ENCODE results near the gene PI4KB.
"Not testable (repeated sequence)": the region's sequence is repeated elsewhere in the genome, so short reads cannot be mapped to it uniquely, and the experiment has no call there.

Gene PI4KB

GRCh38 chr1:151284013-151284577 lies 43.1 kb downstream of the PI4KB start:
- no peak overlapping the region for H3K4me3 ChIP-seq (ENCODE audit: low read depth, low read length)
- TF ChIP-seq CTCF (IDR thresholded peaks at IDR 0.05; ENCODE audit: borderline replicate concordance, insufficient read depth, low read depth, low read length) = no peak

- peak overlapping the region; percentile 85 for H3K4me3 ChIP-seq (ENCODE audit: low read depth, low read length)
- TF ChIP-seq CTCF (IDR thresholded peaks at IDR 0.05; ENCODE audit: borderline replicate concordance, insufficient read depth, low read depth, low read length) = no peak
These were observed 44.1 kb downstream of the PI4KB start for GRCh38 chr1:151282883-151283725.

GRCh38 chr1:151281969-151282882 lies 45.0 kb downstream of the PI4KB start, which contains the start of gene ZNF687:
Gene ZNF687 (plus strand): TSS chr1:151282299. CDS start chr1:151286292, 3,993 bp downstream.
- no peak for TF ChIP-seq CTCF (IDR thresholded peaks at IDR 0.05; ENCODE audit: borderline replicate concordance, insufficient read depth, low read depth, low read length)
- peak within 1 kb of the TSS; percentile 94 for H3K4me3 ChIP-seq (ENCODE audit: low read depth, low read length)

GRCh38 chr1:151281225-151281968 lies 45.8 kb downstream of the PI4KB start:
- peak overlapping the region; percentile 94 for H3K4me3 ChIP-seq (ENCODE audit: low read depth, low read length)
- no peak for TF ChIP-seq CTCF (IDR thresholded peaks at IDR 0.05; ENCODE audit: borderline replicate concordance, insufficient read depth, low read depth, low read length)

- TF ChIP-seq CTCF (IDR thresholded peaks at IDR 0.05; ENCODE audit: borderline replicate concordance, insufficient read depth, low read depth, low read length) = no peak
These were observed 50.0 kb downstream of the PI4KB start for GRCh38 chr1:151277249-151277648.

GRCh38 chr1:151275341-151275740 lies 51.9 kb downstream of the PI4KB start:
- not testable (repeated sequence) for H3K4me3 ChIP-seq (ENCODE audit: low read depth, low read length)

More at GRCh38 chr1:151277249-151277648, 50.0 kb downstream of the PI4KB start:
- no peak overlapping the region for H3K4me3 ChIP-seq (ENCODE audit: low read depth, low read length)

All from GM12875 (cell line).